OCI-LY3 (cell line): ENCODE results near the gene ABHD17B.

Experiments used
- EZH2phosphoT487 ChIP-seq: fragments of 200-600 bp; shearing (Covaris generic); IDR thresholded peaks from 2 replicates; pipeline ENCODE4 v1.6.1; 2018; ENCODE audit warnings: antibody characterized with exemption, mixed run types, low read depth
- TF ChIP-seq, protein P1 (sequence below): fragments of 200-600, 300-600 bp; sonication (generic); IDR thresholded peaks from 2 replicates; pipeline ENCODE4 v1.5.1; 2014; ENCODE audit warnings: antibody characterized with exemption, low read length, low read depth

DNA sequence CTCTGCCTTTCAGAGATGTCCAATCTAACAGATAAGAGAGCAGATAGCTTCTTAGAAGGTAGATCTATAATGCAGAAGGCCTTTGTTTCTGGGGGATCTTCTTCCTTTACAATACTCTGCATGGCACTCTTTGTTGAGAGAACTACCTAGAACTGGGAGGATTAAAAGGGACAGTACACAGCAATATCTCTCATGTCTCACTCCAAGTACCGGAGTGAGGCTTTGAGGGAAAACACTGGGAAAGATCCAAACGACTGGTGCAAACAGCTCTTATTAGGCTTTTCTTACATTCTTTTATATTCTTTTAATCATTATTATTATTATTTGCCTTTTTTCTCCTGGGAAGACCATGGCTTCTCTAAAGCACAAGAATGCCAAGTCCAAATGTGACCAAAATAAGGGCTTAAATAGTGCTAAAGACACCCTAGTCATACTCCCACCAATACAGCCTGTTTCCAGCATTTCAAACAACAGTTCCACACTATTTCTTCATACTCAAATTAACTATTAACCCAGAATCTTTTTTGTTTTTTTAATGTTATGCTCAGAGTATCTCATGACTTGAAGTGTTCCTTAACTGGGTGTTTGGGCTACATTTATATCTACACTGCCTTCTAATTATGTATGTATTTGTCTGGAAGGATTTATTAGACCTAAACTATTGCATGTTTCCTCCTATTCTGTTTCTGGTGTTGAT, 52.7 kb downstream of the ABHD17B start:
- TF ChIP-seq, protein P1, sequence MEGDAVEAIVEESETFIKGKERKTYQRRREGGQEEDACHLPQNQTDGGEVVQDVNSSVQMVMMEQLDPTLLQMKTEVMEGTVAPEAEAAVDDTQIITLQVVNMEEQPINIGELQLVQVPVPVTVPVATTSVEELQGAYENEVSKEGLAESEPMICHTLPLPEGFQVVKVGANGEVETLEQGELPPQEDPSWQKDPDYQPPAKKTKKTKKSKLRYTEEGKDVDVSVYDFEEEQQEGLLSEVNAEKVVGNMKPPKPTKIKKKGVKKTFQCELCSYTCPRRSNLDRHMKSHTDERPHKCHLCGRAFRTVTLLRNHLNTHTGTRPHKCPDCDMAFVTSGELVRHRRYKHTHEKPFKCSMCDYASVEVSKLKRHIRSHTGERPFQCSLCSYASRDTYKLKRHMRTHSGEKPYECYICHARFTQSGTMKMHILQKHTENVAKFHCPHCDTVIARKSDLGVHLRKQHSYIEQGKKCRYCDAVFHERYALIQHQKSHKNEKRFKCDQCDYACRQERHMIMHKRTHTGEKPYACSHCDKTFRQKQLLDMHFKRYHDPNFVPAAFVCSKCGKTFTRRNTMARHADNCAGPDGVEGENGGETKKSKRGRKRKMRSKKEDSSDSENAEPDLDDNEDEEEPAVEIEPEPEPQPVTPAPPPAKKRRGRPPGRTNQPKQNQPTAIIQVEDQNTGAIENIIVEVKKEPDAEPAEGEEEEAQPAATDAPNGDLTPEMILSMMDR: no peak
- no peak for TF ChIP-seq EZH2phosphoT487
